Astrocyte of the spinal cord (primary cell): Measurements from ENCODE around the gene PROC.
"Not testable (repeated sequence)": the region's sequence is repeated elsewhere in the genome, so short reads cannot be mapped to it uniquely, and the experiment has no call there.

Experiments
- DNase-seq: peaks from one replicate; pipeline ENCODE4 v3.0.0; 2011; ENCODE audit warnings: low read depth, low spot score
- H3K4me3 ChIP-seq: 2 replicates; pipeline ENCODE4 v1.5.1; 2011; ENCODE audit warnings: low read depth, mild to moderate bottlenecking, low read length, moderate library complexity
- CTCF ChIP-seq: IDR thresholded peaks from 2 replicates; pipeline ENCODE4 v1.5.1; 2012; ENCODE audit warnings: low read depth, mild to moderate bottlenecking, low read length, inconsistent platforms
- in situ Hi-C: cut with HindIII; loops from 2 replicates; pipeline ENCODE4 v1.10.0; 2017; ENCODE audit warnings: low sequenced_read_pairs

Gene PROC

GRCh38 chr2:127407661-127408003 is 10.6 kb upstream of the PROC start:
- peak; percentile 40 for DNase-seq
- no peak for TF ChIP-seq CTCF
- in situ Hi-C loops, result no loop called here
- H3K4me3 ChIP-seq, result no peak overlapping the region

GRCh38 chr2:127408004-127408806 is 10.0 kb upstream of the PROC start:
- peak; percentile 85 for DNase-seq
- H3K4me3 ChIP-seq, result peak overlapping the region; percentile 2
- no peak for TF ChIP-seq CTCF
- in situ Hi-C loops, result no loop called here

- no peak for TF ChIP-seq CTCF
- DNase-seq, result no peak
- in situ Hi-C loops, result no loop called here
- no peak overlapping the region for H3K4me3 ChIP-seq
These were observed 9.5 kb upstream of the PROC start for GRCh38 chr2:127408807-127409099.

GRCh38 chr2:127409716-127410115 is 8.5 kb upstream of the PROC start:
- DNase-seq, in situ Hi-C loops, H3K4me3 ChIP-seq: not testable (repeated sequence)

GRCh38 chr2:127410871-127411652 is 7.2 kb upstream of the PROC start:
- TF ChIP-seq CTCF, result no peak
- DNase-seq, result peak; percentile 69
- in situ Hi-C loops, result no loop called here
- no peak overlapping the region for H3K4me3 ChIP-seq

- no peak for DNase-seq
- no peak overlapping the region for H3K4me3 ChIP-seq
- TF ChIP-seq CTCF, result no peak
- in situ Hi-C loops, result no loop called here
These were observed 6.4 kb upstream of the PROC start for GRCh38 chr2:127411653-127412369.

GRCh38 chr2:127413200-127413599 is 5.0 kb upstream of the PROC start:
- no peak for TF ChIP-seq CTCF
- H3K4me3 ChIP-seq, result no peak overlapping the region
- in situ Hi-C loops, result no loop called here
- DNase-seq, result no peak
